GM18907 (cell line): Measurements from ENCODE around the gene MEF2D.

Source experiments
- ATAC-seq: cut with Tn5 transposase; IDR thresholded peaks from one replicate; pipeline ENCODE4 v1.9.1; 2021; ENCODE audit warnings: mild to moderate bottlenecking, moderate library complexity; ENCODE audit not compliant: unreplicated experiment

Gene MEF2D

DNA sequence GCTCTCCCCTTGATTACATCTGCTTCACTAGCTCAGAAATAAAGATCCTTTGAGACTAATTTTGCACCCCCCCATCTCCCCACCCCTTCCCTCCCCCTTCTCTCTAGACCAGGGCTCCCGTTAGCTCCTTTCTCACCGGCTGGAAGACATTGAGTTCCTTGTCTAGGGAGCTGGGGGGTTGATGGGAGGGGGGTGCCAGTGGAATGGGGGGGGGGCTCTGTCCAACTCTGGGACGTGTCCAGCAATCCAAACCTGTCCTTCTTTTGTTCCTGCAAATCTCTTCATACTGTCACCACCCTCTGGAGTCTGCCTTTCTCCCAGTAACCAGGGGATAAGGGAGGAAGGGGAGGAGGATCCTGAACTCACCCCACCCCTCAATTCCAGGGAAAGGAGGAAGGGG, 69.7 kb downstream of the MEF2D start:
- no peak for ATAC-seq

DNA sequence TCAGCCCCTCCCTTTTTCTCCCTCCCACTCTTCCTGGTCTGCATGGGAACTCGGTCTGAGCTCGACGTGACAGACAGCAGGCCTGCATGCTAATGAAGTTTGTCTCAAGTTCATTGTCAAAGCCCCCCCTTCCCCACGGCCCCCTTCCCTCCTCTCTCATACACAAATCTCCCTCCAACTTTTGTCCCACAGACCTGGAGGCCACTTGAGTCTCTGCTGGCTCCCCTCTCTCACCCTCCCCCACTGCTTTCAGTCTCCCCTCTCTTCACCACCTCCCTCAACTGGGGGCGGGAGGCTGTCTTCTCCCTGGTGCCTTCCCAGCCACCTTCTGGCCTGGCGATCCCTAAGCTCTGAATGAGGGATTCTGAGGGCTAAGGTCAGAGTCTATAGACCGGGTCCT, 70.3 kb downstream of the MEF2D start:
- no peak for ATAC-seq

DNA sequence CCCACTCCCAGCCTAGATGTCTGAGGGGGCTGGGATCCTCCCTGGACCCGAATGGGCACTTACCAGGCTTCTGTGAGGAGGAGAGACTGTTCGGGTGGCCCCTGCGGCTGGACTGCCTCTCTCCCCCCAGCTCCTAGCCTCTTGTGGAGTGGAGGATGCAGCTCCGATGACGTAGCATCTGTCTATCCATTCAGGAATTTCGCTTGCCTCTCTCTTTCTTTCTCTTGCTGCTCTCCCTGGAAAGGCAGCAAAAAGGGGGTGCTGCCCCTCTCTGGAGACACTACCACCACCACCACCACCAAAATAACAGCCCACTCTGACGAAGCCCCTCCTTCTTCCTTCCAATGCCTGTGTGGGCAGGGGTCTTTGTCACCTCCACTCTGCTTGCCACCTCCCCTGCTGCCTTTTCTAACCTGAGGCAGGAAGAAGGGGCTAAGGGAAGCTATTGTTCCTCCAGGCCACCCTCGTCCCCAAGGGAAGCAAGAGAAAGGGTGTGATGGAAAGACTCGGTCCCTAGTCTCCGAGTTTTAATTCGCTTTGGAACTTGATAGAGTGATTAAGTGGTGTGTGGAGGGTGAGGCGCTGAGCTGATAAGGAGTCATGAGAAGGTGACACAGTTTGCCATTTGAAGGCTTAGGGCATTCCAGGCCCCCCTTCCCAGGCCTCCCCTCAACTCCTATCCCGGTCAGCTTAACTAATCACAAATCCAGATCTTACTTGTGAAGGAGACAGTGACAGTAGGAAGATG, 71.1 kb downstream of the MEF2D start:
- no peak for ATAC-seq

DNA sequence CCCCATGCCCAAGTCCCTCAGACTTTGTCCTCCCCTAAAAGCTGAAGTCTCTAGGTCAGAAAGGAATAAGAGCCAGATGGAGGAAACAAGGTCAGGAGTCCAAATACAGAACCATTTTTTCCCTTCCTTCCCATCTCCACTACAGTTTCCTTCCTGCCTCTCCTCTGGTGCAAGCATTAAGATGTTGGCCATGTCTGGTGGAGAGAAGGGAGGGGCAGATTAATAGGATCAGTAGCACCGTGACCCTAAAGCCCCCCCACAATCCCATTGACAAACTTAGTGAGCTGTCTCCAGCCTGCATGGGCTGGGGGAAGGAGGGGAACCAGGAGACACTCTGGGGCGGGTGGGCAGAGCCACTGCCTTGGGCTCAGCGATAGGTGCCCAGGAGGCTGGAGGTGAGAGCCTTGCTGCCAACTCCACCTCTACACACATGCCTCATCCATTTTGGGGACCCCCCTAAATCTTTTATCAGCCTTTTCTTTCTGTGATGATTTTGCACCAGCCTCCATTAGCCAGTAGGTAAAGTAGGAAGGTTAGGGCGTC, 71.8 kb downstream of the MEF2D start:
- no peak for ATAC-seq

DNA sequence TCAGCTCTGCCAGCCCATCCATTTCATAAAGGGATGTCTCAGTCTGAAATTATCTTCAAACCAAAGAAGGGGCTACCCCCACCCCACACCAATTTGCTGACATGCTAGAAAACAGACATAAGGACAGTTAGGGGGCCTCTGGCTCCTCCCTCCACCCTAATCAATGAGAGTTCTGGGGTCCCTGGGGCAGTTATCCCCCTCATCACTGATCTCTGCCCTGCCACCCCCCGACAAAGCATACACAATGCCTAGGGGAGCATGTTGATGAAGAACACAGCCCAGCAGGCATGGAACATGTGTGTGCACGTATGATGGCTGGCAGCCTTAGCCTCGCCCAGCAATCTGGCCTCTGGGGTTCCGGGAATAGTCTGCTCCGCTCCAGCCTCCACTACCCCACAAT, 72.6 kb downstream of the MEF2D start:
- ATAC-seq: no peak

DNA sequence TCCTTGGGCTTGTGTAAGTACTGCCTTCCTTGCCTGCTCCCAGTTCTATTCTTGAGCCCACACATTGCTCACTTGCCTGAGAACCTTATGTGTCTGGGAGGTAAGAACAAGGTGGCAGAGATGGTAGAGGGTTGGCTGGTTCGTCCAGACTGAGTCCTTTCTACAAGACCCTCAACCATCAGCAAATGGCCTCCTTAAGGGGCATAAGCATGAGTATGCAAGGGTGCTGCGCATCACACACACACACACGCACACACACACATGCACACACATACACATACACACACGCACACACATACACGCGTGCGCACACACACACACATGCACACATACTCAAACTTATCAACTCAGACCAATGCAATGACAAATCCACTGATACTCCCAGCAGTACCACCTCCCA, 74.6 kb downstream of the MEF2D start:
- no peak for ATAC-seq

DNA sequence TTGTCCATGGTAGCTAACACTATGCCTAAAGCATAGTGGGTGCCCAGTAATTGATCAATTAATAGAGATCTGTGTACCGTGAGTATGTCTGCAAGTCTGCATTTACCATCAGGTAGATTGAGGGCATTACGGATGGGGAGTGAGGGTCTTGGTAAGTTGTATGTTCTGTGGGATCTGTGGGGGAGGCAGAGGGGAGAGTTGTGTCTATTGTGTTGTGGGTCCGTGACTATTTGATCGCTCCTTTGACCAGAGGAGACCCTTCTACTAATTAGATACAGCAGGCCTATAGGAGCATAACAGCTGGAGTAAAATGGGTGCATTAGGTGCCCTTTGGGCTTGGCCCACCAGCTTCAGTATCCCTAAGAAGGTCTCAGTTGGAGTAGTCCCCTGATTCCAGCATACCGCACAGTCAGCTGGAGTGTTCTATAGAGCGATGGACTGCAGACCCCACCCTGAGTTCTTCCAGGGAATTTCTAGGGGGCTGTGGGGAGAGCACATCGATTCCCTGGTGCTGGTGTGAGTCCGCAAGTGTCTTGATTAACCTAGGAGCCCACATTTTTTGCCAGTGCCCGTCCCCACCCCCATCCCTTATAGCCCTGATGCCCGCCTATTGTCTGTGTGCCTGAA, 75.7 kb downstream of the MEF2D start:
- ATAC-seq: no peak

DNA sequence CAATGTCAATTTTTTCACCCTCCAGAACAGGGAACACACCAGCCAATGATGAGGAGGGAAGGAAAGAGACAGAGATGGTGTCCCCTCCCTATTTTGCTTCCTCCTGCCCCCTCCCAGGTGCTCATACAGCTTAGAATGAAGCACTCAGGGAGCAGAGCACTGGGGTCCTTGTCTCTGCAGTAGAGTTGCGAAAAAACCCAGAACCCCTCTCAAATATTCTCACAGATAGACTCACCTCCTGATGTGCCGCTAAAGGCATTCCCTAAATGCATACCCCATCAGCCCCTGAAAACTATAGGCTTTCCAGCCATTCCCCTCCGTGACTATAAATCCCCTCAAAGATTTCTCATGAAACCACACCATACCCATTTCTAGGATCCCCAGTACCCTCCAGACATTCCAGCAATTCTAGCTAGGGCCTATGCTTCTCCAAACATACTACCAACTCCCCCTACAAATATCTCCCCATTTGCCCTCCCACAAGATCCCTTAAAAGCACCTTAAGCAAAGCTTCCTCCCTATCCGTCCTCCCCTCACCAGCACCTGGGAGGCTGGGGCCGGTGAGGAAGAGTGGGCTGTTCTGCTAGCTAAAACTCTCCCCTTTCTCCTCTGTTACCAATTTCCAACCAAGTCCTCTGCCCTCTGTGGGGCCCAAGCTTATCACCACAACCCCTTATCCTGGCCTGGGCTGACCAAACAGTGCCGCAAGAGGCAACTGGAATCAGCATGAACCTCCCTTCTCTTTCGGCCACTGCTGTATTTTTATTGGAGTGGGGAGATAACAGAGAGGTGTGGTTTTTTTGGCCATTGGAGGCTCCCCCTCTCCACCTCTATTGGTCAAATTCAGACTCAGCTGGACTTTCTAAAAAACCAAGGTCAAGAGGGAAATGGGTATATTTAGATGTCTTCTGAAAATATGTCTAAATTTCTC, 76.9 kb downstream of the MEF2D start:
- no peak for ATAC-seq

DNA sequence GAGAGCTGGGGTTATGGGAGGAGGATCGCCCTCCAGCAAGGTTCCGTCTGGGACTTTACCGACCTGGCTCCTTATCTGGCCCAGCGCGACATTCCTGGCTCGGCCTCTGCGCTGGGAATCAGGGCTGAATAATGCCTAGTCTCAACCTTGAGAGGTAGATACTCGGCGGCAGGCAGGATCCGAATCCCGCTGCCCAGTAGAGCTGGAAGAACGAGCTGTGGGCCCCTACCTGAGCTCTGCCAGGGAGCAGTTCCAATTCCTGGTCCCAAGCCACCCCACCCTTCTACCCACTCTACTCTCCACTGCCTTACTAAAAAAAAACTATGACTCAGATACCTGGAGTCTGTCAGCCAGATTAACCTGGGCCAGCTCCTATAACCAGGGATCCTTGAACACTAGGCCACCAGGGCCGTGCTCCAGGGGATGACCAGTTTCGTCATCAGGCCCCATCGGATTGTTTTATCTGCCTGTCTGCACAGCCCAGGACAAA, 77.9 kb downstream of the MEF2D start:
- no peak for ATAC-seq

DNA sequence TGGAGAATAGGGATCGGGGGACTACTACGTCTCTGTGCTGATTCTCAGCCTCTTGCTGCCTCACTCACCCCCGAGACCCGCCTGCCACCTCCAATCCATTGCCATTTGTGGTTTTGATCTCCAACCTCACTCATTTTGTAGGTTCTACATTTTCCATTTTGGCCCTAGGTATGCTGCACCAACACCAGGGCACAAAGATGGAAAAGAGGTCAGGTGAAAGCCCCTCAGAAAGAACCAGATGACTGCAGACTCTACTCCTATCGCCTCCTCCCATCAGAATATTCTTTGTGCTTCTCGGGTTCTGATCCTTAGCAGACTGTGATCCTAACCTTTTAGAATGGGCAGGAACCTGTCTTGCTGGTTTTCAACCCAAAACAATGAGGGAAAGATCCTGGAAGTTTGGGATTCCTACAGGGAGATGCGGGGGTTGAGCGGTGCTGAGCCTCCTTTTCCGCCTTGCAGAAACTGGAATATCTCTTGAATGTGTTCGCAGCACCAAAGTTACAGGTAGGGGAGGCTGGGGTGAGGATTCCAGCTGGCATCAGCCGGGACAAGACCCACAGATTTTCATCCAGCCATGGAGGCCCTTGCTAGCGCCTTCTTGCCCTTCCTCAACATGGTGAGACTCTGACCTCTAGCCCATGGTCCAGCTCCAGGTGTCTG, 78.5 kb downstream of the MEF2D start:
- no peak for ATAC-seq

DNA sequence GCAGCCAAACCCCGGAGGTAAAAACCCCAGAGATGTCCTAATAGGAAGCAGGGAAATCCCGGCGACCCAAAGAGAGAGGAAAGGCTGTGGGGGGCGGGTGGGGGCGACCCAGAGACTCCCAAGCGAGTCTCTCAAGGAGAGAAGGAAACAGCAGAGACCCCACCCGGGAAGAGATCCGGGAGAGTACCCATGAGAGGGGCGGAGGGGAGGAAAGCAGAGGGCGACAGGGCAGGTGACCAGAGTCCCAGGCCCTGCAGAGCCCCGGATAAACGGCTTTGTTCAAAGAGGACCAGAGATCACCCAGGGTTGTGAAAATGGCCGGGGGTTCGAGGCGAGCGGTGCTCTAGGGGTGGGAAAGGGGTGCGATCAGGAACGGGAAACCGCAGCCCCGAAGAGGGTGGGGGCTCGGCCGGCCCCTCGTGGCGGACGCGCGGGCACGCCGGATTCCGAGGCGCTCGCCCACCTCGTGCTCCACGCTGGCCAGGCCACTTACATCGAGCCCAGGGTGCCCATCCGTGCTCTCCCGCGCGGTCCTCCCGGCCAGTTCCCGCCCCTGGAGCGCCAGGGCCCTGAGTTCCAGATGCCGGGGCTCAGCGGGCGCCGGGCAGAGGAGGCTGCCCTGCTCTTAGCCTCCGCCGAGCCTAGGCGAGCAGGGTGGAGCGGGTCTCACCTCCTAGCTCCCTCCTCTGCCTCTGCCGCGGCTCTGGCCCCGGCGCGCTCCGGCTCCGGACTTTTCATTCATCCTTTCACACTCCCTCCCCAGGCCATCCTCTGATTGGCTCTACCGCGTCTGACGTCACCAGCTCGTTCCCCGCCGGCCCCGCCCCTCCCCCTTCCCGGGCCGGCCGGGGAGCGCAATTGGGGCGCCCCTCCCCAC, 79.3 kb downstream of the MEF2D start:
- ATAC-seq: peak; percentile 56

DNA sequence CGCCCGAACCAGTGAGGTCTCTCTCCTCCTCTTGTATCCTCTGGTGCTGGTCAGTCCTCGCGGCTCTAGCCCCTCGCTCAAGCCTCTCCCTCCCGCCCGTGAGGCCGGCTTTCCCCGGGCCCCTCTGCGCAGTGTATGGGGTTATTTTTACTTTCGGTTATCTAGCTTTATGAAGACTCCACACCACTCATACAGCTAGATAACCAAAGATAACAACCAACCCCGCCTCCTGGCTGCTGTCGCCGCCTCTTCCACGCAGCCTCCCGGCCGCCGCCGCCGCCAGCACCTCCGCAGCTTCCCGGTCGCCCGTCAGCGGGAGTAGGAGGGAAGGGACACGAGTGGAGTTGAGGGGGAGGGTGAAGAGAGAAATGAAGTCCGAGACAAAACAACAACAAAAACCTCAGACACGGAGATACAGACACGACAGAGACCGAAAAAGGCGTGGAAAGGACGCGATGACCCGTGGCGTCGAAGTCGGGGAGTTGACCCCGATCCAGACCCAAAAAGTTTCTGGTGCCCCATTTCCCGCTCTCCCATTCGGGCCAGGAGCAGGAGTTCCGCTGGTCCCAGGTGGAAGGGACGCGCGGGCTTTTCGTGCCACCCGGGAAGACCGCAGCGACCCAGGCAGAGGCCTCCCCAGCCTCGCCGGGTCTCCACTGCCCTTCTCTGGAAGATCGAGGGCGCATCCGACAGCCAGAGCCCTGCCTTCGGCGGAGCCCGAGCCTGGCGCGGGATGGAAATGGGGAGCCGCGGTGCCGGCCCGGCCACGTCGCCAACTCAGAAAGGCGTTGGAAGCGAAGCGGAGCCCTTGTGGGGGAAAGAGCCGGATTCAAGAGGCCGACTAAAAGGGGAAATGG, 80.1 kb downstream of the MEF2D start:
- ATAC-seq: no peak

DNA sequence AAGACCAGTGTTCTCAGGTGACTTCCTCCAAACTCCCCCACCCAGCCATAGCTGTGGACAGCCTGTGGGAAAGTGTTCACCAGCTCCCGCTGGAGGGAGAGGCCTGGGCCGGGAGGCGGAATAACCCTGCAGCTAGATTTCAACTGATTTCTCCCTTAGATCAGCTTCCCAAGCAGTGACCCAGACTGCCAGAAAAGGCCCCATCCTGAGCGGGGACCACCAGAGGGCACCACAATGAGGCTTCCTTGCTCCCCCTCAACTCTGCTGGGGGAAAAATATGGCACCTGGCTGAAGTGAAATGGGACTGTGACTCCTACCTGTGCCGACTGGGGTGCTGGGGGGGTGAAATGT, 80.7 kb downstream of the MEF2D start:
- no peak for ATAC-seq

DNA sequence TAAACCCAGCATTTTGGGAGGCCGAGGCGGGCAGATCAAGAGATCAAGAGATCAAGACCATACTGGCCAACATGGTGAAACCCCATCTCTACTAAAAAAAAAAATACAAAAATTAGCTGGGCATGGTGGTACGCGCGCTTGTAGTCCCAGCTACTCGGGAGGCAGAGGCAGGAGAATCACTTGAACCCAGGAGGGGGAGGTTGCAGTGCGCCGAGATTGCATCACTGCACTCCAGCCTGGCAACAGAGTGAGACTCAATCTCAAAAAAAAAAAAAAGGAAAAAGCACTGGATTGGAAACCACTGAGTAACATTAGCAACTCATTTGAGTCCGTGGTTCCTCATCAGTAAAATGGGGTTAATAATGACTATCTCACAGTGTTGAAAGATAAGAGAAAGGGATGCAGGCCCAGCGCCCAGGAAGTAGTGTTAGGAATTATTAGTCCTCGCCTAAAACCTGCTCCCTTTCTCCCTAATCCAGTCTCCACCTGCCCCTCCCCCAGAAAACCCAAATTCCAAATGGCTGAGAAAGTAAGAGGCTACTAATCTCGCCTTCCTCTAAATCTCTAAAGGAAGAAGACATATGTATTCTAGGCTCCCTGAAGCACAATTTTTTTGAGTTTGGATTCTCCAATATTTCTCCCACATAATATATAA, 82.0 kb downstream of the MEF2D start:
- no peak for ATAC-seq

DNA sequence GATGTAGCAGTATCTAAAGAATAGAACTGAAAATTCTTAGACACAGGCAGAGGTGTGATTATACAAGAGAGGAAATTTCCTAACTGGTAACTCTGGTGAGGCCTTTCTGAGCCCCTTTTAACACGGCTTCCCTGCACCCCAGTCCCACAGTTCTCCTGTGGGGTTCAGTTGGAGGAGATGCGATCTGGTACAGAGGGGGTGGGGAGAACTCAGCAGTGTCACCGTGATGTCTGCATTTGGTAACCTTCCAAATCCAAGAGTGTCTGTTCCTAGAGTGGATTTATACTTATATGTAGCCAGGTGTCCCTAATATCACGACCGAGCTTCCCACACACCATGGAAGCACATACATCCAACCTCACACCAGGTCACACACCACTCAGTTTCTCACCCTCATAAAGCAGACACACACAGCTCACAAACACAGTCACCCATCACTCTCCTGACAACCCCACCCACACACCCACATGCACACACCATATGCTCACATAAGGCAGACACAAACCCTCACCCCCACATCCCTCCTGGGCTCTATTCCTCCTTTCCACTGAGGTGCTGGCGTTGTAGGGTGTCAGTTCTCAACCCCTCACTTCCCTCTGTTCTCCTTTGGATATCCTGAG, 83.1 kb downstream of the MEF2D start:
- ATAC-seq: no peak

DNA sequence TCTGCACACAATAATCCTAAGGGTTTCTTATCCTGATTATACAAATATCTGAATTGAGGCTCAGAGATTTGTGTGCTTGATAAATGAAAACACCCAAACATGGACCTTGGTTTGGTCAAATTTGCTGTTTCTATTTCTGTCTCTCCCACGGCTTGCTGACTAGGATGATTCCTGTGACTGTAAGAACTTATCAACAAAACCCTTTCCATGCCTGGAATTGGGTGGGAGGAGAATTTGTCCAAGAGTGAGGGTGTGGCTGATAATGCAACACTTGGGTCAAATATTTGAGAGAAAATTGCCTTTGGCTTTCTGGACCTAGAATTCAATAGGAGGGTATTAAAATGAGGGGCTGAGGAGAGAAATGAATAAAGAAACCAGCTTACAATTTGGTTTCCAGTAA, 83.6 kb downstream of the MEF2D start:
- no peak for ATAC-seq

DNA sequence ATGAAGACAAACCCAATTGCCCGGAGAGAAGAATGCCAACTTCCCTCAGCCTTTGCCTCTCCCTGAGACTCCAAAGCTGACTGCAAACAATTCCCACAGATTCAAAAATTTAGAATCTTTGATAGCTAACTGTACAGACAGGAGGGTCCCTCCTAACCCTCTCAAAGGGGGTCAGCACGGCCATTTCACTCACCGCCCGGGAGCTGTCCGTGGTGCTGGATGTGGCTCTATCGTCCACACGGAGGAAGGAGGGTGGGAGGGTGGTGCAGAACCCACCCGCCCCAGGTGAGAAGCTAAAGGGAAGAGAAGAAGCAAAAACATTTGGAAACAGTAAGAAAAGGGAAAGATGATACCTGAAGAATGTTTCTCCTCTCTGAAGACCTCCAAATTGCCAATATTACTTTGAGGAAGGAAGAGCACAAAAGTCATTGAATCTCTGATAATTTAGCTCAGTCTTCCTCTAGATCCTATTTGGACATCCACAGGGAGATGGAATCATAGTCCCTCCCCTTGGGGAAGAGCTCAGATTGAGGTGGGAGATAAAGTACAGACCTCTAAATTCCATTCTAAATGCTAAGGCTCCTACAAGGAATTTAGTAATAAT, 86.0 kb downstream of the MEF2D start:
- ATAC-seq: no peak
